OCI-LY1 (cell line): ENCODE results near the gene ITIH2.
"Not testable (repeated sequence)": the region's sequence is repeated elsewhere in the genome, so short reads cannot be mapped to it uniquely, and the experiment has no call there.

Experiments used
- H2AFZ ChIP-seq: fragments of 200-600 bp; sonication (generic), shearing (Covaris generic); 2 replicates; pipeline ENCODE4 v1.6.0; 2014; ENCODE audit warnings: antibody characterized with exemption, mild to moderate bottlenecking, low read length
- H3F3A ChIP-seq: fragments of 200-600 bp; sonication (generic), shearing (Covaris generic); 2 replicates; pipeline ENCODE4 v1.6.0; 2014; ENCODE audit warnings: mild to moderate bottlenecking, antibody characterized with exemption, low read length, moderate library complexity; ENCODE audit not compliant: insufficient read depth
- H3K27ac ChIP-seq: fragments of 200-600 bp; sonication (generic); 2 replicates; pipeline ENCODE4 v1.5.1; 2014; ENCODE audit warnings: low read length, mixed run types, mild to moderate bottlenecking, low read depth; ENCODE audit not compliant: poor library complexity, severe bottlenecking
- H3K27me3 ChIP-seq: fragments of 200-600 bp; sonication (generic); 2 replicates; pipeline ENCODE4 v1.6.0; 2014; ENCODE audit warnings: antibody characterized with exemption, mild to moderate bottlenecking, low read length, moderate library complexity; ENCODE audit not compliant: insufficient read depth
- H3K36me3 ChIP-seq: fragments of 200-600 bp; sonication (generic); 2 replicates; pipeline ENCODE4 v1.6.1; 2014; ENCODE audit warnings: mild to moderate bottlenecking, antibody characterized with exemption, low read length, moderate library complexity, mixed read lengths; ENCODE audit not compliant: insufficient read depth
- H3K4me1 ChIP-seq: fragments of 200-600 bp; sonication (generic); 2 replicates; pipeline ENCODE4 v1.5.1; 2014; ENCODE audit warnings: mild to moderate bottlenecking, low read length, moderate library complexity; ENCODE audit not compliant: insufficient read depth, severe bottlenecking
- H3K4me2 ChIP-seq: fragments of 200-600 bp; sonication (generic), shearing (Covaris generic); 2 replicates; pipeline ENCODE4 v1.6.1; 2014; ENCODE audit warnings: low read length
- H3K4me3 ChIP-seq: fragments of 200-600 bp; sonication (generic); 2 replicates; pipeline ENCODE4 v1.5.1; 2014; ENCODE audit warnings: low read length, low read depth, mild to moderate bottlenecking, mixed read lengths; ENCODE audit not compliant: poor library complexity, severe bottlenecking
- H3K79me2 ChIP-seq: fragments of 200-600 bp; shearing (Covaris generic); 2 replicates; pipeline ENCODE4 v1.6.1; 2016; ENCODE audit warnings: mixed run types, low read length, mixed read lengths; ENCODE audit not compliant: insufficient read depth
- H3K9ac ChIP-seq: fragments of 200-600 bp; sonication (generic), shearing (Covaris generic); 2 replicates; pipeline ENCODE4 v1.6.1; 2014; ENCODE audit warnings: mild to moderate bottlenecking, low read length, mixed read lengths
- H3K9me2 ChIP-seq: fragments of 200-600 bp; sonication (generic), shearing (Covaris generic); 2 replicates; pipeline ENCODE4 v1.6.1; 2014; ENCODE audit warnings: low read depth, mild to moderate bottlenecking, low read length, mixed read lengths
- H3K9me3 ChIP-seq: fragments of 200-600 bp; shearing (Covaris generic); 2 replicates; pipeline ENCODE4 v1.6.1; 2014; ENCODE audit warnings: low read length, mixed read lengths
- H4K20me1 ChIP-seq: fragments of 200-600 bp; sonication (generic), shearing (Covaris generic); 2 replicates; pipeline ENCODE4 v1.6.0; 2016; ENCODE audit warnings: mild to moderate bottlenecking, low read length; ENCODE audit not compliant: insufficient read depth
- EZH2 ChIP-seq: fragments of 200-600 bp; sonication (generic), shearing (Covaris generic); IDR thresholded peaks from 2 replicates; pipeline ENCODE4 v1.8.0; 2017; ENCODE audit warnings: borderline replicate concordance, mixed run types, mild to moderate bottlenecking, antibody characterized with exemption, low read length, moderate library complexity, mixed read lengths
- TF ChIP-seq, protein P1 (sequence below): fragments of 200-600 bp; sonication (generic), shearing (Covaris generic); IDR thresholded peaks from 2 replicates; pipeline ENCODE4 v1.5.1; 2017; ENCODE audit warnings: mild to moderate bottlenecking, antibody characterized with exemption, low read length, moderate library complexity, mixed read lengths

The ITIH2 gene

DNA sequence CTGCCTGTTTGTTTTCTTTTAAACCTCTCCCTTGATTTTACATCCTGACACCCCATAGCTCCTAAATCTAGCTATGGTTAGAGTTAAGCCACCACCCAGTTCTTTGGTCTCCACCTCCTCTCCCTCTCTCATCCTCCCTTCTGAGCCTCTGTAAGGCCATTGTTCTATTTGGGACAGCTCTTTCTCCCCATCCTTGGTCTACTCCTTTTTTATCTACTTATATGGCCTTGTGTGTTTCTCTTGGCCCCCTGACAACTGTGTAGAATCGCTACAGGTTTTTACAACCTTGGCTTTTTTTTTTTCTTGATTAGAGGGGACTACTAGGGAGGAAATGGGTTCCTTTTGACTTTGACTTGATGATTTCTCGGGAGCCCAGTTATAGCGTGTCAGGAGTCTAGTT lies 33.0 kb upstream of the ITIH2 start:
- H3K4me1 ChIP-seq: no peaks in the 10 kb centered on the region
- H3K4me3 ChIP-seq: no peak overlapping the region
- H4K20me1 ChIP-seq: no peaks in the 10 kb centered on the region
- no peaks in the 10 kb centered on the region for H3K36me3 ChIP-seq
- H3F3A ChIP-seq: no peaks in the 10 kb centered on the region
- H3K79me2 ChIP-seq: no peaks in the 10 kb centered on the region
- TF ChIP-seq, protein P1, sequence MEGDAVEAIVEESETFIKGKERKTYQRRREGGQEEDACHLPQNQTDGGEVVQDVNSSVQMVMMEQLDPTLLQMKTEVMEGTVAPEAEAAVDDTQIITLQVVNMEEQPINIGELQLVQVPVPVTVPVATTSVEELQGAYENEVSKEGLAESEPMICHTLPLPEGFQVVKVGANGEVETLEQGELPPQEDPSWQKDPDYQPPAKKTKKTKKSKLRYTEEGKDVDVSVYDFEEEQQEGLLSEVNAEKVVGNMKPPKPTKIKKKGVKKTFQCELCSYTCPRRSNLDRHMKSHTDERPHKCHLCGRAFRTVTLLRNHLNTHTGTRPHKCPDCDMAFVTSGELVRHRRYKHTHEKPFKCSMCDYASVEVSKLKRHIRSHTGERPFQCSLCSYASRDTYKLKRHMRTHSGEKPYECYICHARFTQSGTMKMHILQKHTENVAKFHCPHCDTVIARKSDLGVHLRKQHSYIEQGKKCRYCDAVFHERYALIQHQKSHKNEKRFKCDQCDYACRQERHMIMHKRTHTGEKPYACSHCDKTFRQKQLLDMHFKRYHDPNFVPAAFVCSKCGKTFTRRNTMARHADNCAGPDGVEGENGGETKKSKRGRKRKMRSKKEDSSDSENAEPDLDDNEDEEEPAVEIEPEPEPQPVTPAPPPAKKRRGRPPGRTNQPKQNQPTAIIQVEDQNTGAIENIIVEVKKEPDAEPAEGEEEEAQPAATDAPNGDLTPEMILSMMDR: no peak
- no peak for TF ChIP-seq EZH2
- no peak overlapping the region for H3K9ac ChIP-seq
- H3K27ac ChIP-seq: no peak overlapping the region
- H3K27me3 ChIP-seq: no peaks in the 10 kb centered on the region
- H3K4me2 ChIP-seq: no peak overlapping the region
- H2AFZ ChIP-seq: no peak overlapping the region
- H3K9me2 ChIP-seq: no peaks in the 10 kb centered on the region
- H3K9me3 ChIP-seq: no peaks in the 10 kb centered on the region

DNA sequence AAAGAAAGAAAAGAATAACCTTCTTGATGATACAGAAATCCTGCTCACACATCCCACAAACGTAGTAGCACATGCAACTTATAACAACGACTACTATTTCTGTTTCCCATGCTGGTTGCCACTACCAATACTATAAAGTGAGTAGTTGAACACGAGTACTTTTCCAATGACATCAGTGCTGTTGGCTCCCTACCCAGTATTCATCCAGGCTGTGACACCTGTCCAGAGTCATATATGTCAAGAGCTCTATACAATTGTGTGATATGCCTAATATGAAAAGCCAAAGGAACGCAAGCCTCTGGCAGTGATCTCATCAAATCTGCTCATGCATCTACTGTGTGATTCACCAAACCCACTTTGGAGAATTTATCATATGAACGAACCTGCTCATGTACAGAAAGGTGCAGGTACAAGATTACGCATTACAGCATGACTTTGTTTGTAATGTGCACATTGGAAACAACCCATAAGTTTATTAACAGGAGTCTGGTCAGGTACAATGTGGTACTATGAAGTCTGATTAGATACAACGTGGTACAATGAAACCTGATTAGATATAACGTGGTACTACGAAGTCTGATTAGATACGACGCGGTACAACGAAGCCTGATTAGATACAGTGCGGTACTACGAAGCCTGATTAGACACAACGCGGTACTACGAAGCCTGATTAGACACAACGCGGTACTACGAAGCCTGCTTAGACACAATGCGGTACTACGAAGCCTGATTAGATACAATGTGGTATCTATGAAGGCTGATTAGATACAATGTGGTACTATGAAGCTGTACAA lies 30.6 kb upstream of the ITIH2 start:
- Histone ChIP-seq H3F3A (no peaks in the 10 kb centered on the region), H3K79me2 (no peaks in the 10 kb centered on the region), H3K9me3 (no peaks in the 10 kb centered on the region), H3K27ac (no peak overlapping the region), H3K9me2 (no peaks in the 10 kb centered on the region), H3K27me3 (no peaks in the 10 kb centered on the region), H3K9ac (no peak overlapping the region), H3K36me3 (no peaks in the 10 kb centered on the region), H4K20me1 (no peaks in the 10 kb centered on the region), H2AFZ (no peak overlapping the region), H3K4me1 (no peaks in the 10 kb centered on the region), H3K4me3 (no peak overlapping the region), H3K4me2 (no peak overlapping the region)
- TF ChIP-seq, protein P1: no peak
- no peak for TF ChIP-seq EZH2

DNA sequence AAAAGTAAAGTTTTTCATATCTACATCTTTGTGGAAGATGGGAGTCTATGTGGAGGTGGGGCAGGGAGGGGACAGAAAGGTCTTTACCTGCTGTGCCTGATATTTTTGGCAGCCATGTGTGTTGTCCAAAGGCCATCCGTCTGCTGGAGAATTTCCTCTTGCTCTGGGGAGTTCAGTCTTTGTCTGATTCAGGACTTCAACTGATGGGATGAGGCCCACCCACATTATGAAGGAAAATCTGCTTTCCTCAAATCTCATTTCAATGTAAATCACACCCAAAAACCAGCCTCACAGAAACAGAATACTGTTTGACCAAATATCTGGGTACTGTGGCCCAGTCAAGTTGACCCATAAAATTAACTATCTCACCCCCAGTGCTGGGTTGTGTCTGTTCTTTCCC lies 23.9 kb upstream of the ITIH2 start:
- Histone ChIP-seq H3K4me1 (no peaks in the 10 kb centered on the region), H3K9ac (no peak overlapping the region), H3K27ac (no peak overlapping the region), H3K79me2 (no peaks in the 10 kb centered on the region), H3K4me3 (no peak overlapping the region), H3K27me3 (no peaks in the 10 kb centered on the region), H3K9me3 (no peaks in the 10 kb centered on the region), H3F3A (no peaks in the 10 kb centered on the region), H4K20me1 (no peaks in the 10 kb centered on the region), H2AFZ (no peak overlapping the region), H3K36me3 (no peaks in the 10 kb centered on the region), H3K9me2 (no peaks in the 10 kb centered on the region), H3K4me2 (no peak overlapping the region)
- no peak for TF ChIP-seq EZH2

DNA sequence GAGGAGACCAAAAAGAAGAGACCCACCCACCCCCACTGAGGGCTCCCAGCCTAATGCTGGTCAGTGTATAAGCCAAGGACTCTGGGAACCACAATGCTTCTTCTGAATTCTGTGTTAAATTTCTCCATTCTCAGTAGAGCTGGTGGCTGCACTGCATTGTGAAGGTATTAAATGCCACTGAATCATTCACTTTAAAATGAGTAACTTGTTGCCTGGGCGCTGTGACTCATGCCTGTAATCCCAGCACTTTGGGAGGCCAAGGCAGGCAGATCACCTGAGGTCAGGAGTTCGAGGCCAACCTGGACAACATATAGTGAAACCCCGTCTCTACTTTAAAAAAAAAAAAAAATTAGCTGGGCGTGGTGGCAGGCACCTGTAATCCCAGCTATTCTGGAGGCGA lies 23.0 kb upstream of the ITIH2 start:
- H3K27ac ChIP-seq, H3K79me2 ChIP-seq, H3K4me3 ChIP-seq, H3K9me3 ChIP-seq, H3K4me1 ChIP-seq, H3K9me2 ChIP-seq, H3K27me3 ChIP-seq, H2AFZ ChIP-seq, H3K9ac ChIP-seq, H3K36me3 ChIP-seq, H4K20me1 ChIP-seq, H3K4me2 ChIP-seq, H3F3A ChIP-seq: not testable (repeated sequence)
